Esophagus squamous epithelium (tissue), 4 donors: ENCODE data around the gene ZNF469.

Source experiments
- POLR2A ChIP-seq, 4 donors: fragments of 450-650 bp; IDR thresholded peaks; one replicate each; pipeline ENCODE4 v1.6.1; 2017; ENCODE audit warnings: antibody characterized with exemption in 4 of 4, mild to moderate bottlenecking in 4 of 4, moderate library complexity in 3 of 4
- TF ChIP-seq, protein P1 (sequence below), 6 experiments: fragments of 450-650 bp in 4 of 6; fragments of 200-600 bp in 2 of 6; sonication (generic) in 2 of 6; IDR thresholded peaks; one replicate each; pipeline ENCODE4 v1.5.1; 2016 to 2019; ENCODE audit warnings: antibody characterized with exemption in 6 of 6, mild to moderate bottlenecking in 4 of 6, moderate library complexity in 4 of 6

GRCh38 chr16:88338896-88339295, 43.9 kb upstream of the ZNF469 start:
- TF ChIP-seq POLR2A (IDR thresholded peaks at IDR 0.05) = no peak
- TF ChIP-seq, protein P1, sequence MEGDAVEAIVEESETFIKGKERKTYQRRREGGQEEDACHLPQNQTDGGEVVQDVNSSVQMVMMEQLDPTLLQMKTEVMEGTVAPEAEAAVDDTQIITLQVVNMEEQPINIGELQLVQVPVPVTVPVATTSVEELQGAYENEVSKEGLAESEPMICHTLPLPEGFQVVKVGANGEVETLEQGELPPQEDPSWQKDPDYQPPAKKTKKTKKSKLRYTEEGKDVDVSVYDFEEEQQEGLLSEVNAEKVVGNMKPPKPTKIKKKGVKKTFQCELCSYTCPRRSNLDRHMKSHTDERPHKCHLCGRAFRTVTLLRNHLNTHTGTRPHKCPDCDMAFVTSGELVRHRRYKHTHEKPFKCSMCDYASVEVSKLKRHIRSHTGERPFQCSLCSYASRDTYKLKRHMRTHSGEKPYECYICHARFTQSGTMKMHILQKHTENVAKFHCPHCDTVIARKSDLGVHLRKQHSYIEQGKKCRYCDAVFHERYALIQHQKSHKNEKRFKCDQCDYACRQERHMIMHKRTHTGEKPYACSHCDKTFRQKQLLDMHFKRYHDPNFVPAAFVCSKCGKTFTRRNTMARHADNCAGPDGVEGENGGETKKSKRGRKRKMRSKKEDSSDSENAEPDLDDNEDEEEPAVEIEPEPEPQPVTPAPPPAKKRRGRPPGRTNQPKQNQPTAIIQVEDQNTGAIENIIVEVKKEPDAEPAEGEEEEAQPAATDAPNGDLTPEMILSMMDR (IDR thresholded peaks at IDR 0.05) = no peak
